NCI-H510A treated with DMSO at 0.1 percent for 48 hours (cell line): ENCODE data around the gene STK32C.
"Not testable (repeated sequence)": the region's sequence is repeated elsewhere in the genome, so short reads cannot be mapped to it uniquely, and the experiment has no call there.

Experiments
- DNase-seq: peaks from one replicate; lab custom pipeline; 2025; lab: John Stamatoyannopoulos, UW

Gene STK32C

GRCh38 chr10:132281915-132282666 lies 25.7 kb downstream of the STK32C start:
- DNase-seq, result peak; percentile 85

- DNase-seq, result no peak
These were observed 27.1 kb downstream of the STK32C start for GRCh38 chr10:132280646-132281074.

GRCh38 chr10:132279873-132280645 lies 27.7 kb downstream of the STK32C start:
- no peak for DNase-seq

- DNase-seq, result no peak
These were observed 30.4 kb downstream of the STK32C start for GRCh38 chr10:132277311-132277741.

GRCh38 chr10:132276706-132277105 lies 31.0 kb downstream of the STK32C start:
- DNase-seq, result no peak

GRCh38 chr10:132276179-132276675 lies 31.5 kb downstream of the STK32C start:
- DNase-seq, result no peak

- no peak for DNase-seq
These were observed 32.1 kb downstream of the STK32C start for GRCh38 chr10:132275426-132276178.

- no peak for DNase-seq
These were observed 32.8 kb downstream of the STK32C start for GRCh38 chr10:132274986-132275385.

- no peak for DNase-seq
These were observed 33.2 kb downstream of the STK32C start for GRCh38 chr10:132274581-132274980.

- DNase-seq, result no peak
These were observed 33.8 kb downstream of the STK32C start for GRCh38 chr10:132273966-132274365.

GRCh38 chr10:132273304-132273944 lies 34.3 kb downstream of the STK32C start:
- no peak for DNase-seq

GRCh38 chr10:132272231-132272971 lies 35.3 kb downstream of the STK32C start:
- DNase-seq, result no peak

GRCh38 chr10:132271458-132272230 lies 36.1 kb downstream of the STK32C start:
- no peak for DNase-seq

- DNase-seq, result no peak
These were observed 36.9 kb downstream of the STK32C start for GRCh38 chr10:132270721-132271457.

GRCh38 chr10:132270256-132270655 lies 37.5 kb downstream of the STK32C start:
- no peak for DNase-seq

GRCh38 chr10:132269266-132270230 lies 38.2 kb downstream of the STK32C start:
- DNase-seq, result no peak

- DNase-seq, result not testable (repeated sequence)
These were observed 39.8 kb downstream of the STK32C start for GRCh38 chr10:132267916-132268315.

- no peak for DNase-seq
These were observed 41.1 kb downstream of the STK32C start for GRCh38 chr10:132266594-132267161.
